ACC112 (cell line): Measurements from ENCODE around the gene TLCD1.
"Not testable (repeated sequence)": the region's sequence is repeated elsewhere in the genome, so short reads cannot be mapped to it uniquely, and the experiment has no call there.

Experiments
- H2AFZ ChIP-seq: fragments of 200-600 bp; sonication (generic); one replicate; pipeline ENCODE4 v1.6.0; 2017; ENCODE audit warnings: antibody characterized with exemption, low read length; ENCODE audit not compliant: unreplicated experiment
- H3K27ac ChIP-seq: fragments of 200-600 bp; sonication (generic); 2 replicates; pipeline ENCODE4 v1.5.1; 2014; ENCODE audit warnings: low read depth, mild to moderate bottlenecking, antibody characterized with exemption, low read length, moderate library complexity
- H3K27me3 ChIP-seq: fragments of 200-600 bp; sonication (generic); 2 replicates; pipeline ENCODE4 v1.6.1; 2014; ENCODE audit warnings: mild to moderate bottlenecking, antibody characterized with exemption, low read length, moderate library complexity, mixed read lengths; ENCODE audit not compliant: insufficient read depth
- H3K36me3 ChIP-seq: fragments of 200-600 bp; sonication (generic); 2 replicates; pipeline ENCODE4 v1.6.1; 2016; ENCODE audit warnings: mild to moderate bottlenecking, antibody characterized with exemption, low read length, moderate library complexity, mixed read lengths; ENCODE audit not compliant: insufficient read depth
- H3K4me1 ChIP-seq: fragments of 200-600 bp; sonication (generic); one replicate; pipeline ENCODE4 v1.6.1; 2016; ENCODE audit warnings: low read length, mixed read lengths; ENCODE audit not compliant: insufficient read depth, unreplicated experiment, control insufficient read depth
- H3K4me3 ChIP-seq: fragments of 200-600 bp; sonication (generic); 2 replicates; pipeline ENCODE4 v1.5.1; 2014; ENCODE audit warnings: mild to moderate bottlenecking, low read depth, low read length
- H3K79me2 ChIP-seq: fragments of 200-600 bp; sonication (generic); one replicate; pipeline ENCODE4 v1.6.0; 2016; ENCODE audit warnings: low read length; ENCODE audit not compliant: control insufficient read depth, unreplicated experiment, insufficient read depth

The TLCD1 gene

GRCh38 chr17:28737770-28738679 is 12.0 kb upstream of the TLCD1 start:
- Histone ChIP-seq H3K4me3 (no peak overlapping the region), H2AFZ (no peak overlapping the region), H3K79me2 (no peaks in the 10 kb centered on the region), H3K36me3 (no peaks in the 10 kb centered on the region), H3K27me3 (no peaks in the 10 kb centered on the region), H3K27ac (no peak overlapping the region), H3K4me1 (peaks cover 5% of the 10 kb centered on the region)

- Histone ChIP-seq H3K27me3 (no peaks in the 10 kb centered on the region), H2AFZ (no peak overlapping the region), H3K4me1 (no peaks in the 10 kb centered on the region), H3K79me2 (no peaks in the 10 kb centered on the region), H3K4me3 (no peak overlapping the region), H3K27ac (no peak overlapping the region), H3K36me3 (no peaks in the 10 kb centered on the region)
These were observed 11.3 kb upstream of the TLCD1 start for GRCh38 chr17:28737316-28737715.

GRCh38 chr17:28735913-28736769 is 10.1 kb upstream of the TLCD1 start:
- not testable (repeated sequence) for H2AFZ ChIP-seq, H3K27ac ChIP-seq, H3K4me3 ChIP-seq, H3K27me3 ChIP-seq, H3K36me3 ChIP-seq, H3K4me1 ChIP-seq, H3K79me2 ChIP-seq

DNA sequence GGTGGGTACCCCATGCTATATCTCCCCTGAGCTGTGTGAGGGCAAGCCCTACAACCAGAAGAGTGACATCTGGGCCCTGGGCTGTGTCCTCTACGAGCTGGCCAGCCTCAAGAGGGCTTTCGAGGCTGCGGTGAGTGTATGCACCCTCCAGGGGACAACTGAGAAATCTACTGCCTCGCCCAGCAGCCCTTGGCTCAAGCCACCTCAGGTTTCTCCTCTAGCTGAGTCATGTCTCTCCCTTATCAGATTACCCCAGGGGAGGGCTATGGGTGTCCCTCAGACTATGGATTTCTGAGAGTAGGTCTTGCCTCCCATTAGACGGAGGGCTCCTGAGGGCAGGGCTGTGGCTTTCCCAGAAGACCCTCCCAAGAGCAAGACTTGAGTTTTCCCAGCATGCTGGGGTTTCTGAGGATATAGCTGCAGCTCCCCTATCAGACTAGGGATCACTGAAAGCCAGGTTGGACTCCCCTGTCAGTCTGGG is 9.2 kb upstream of the TLCD1 start:
- H3K4me3 ChIP-seq, result no peak overlapping the region
- H3K27me3 ChIP-seq, result no peaks in the 10 kb centered on the region
- no peak overlapping the region for H2AFZ ChIP-seq
- H3K36me3 ChIP-seq, result no peaks in the 10 kb centered on the region
- no peak overlapping the region for H3K27ac ChIP-seq
- H3K79me2 ChIP-seq, result no peaks in the 10 kb centered on the region
- H3K4me1 ChIP-seq, result no peaks in the 10 kb centered on the region

GRCh38 chr17:28734712-28735241 is 8.7 kb upstream of the TLCD1 start:
- Histone ChIP-seq H3K27ac (no peak overlapping the region), H3K4me3 (no peak overlapping the region), H3K4me1 (no peaks in the 10 kb centered on the region)

GRCh38 chr17:28733346-28733745 is 7.3 kb upstream of the TLCD1 start:
- H3K27me3 ChIP-seq, result no peaks in the 10 kb centered on the region
- no peak overlapping the region for H3K4me3 ChIP-seq
- no peaks in the 10 kb centered on the region for H3K36me3 ChIP-seq
- no peaks in the 10 kb centered on the region for H3K79me2 ChIP-seq
- no peak overlapping the region for H3K27ac ChIP-seq
- H2AFZ ChIP-seq, result no peak overlapping the region
- H3K4me1 ChIP-seq, result no peaks in the 10 kb centered on the region

More at GRCh38 chr17:28734712-28735241, 8.7 kb upstream of the TLCD1 start:
- H2AFZ ChIP-seq, result no peak overlapping the region
- no peaks in the 10 kb centered on the region for H3K36me3 ChIP-seq
- H3K79me2 ChIP-seq, result no peaks in the 10 kb centered on the region
- H3K27me3 ChIP-seq, result no peaks in the 10 kb centered on the region

DNA sequence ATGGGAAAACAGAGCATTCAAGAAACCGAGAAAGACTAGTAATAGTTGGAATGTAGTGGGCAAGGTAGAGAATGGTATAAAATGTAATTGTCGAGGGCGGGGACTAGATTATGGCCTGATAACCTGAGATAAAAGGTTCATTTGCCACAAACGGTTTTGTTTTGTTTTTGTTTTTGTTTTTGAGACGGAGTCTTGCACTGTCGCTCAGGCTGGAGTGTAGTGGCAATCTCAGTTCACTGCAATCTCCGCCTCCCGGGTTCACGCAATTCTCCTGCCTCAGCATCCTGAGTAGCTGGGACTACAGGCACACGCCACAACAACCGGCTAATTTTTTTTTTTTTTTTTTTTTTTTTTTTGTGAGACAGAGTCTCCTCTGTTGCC is 3.9 kb upstream of the TLCD1 start:
- no peak overlapping the region for H3K4me3 ChIP-seq
- no peak overlapping the region for H2AFZ ChIP-seq
- peaks cover 4% of the 10 kb centered on the region for H3K4me1 ChIP-seq
- H3K36me3 ChIP-seq, result no peaks in the 10 kb centered on the region
- no peak overlapping the region for H3K27ac ChIP-seq
- H3K79me2 ChIP-seq, result no peaks in the 10 kb centered on the region
- H3K27me3 ChIP-seq, result no peaks in the 10 kb centered on the region

- peaks cover 16% of the 10 kb centered on the region for H3K4me1 ChIP-seq
- 0 out of 2 replicates have a peak, but pooled peaks cover under 1% of the 10 kb centered on the region for H3K36me3 ChIP-seq
- no peaks in the 10 kb centered on the region for H3K79me2 ChIP-seq
- H3K4me3 ChIP-seq, result peak within 1 kb of the TSS; percentile 89
- H3K27me3 ChIP-seq, result no peaks in the 10 kb centered on the region
- H3K27ac ChIP-seq, result peak within 1 kb of the TSS; percentile 92
- peak within 1 kb of the TSS; percentile 51 for H2AFZ ChIP-seq
These were observed 2.5 kb upstream of the TLCD1 start, which contains the start of gene NEK8 for GRCh38 chr17:28728364-28729200. Gene NEK8, plus strand, starts transcription at chr17:28728788. Its CDS starts 26 bp downstream, at chr17:28728814.

DNA sequence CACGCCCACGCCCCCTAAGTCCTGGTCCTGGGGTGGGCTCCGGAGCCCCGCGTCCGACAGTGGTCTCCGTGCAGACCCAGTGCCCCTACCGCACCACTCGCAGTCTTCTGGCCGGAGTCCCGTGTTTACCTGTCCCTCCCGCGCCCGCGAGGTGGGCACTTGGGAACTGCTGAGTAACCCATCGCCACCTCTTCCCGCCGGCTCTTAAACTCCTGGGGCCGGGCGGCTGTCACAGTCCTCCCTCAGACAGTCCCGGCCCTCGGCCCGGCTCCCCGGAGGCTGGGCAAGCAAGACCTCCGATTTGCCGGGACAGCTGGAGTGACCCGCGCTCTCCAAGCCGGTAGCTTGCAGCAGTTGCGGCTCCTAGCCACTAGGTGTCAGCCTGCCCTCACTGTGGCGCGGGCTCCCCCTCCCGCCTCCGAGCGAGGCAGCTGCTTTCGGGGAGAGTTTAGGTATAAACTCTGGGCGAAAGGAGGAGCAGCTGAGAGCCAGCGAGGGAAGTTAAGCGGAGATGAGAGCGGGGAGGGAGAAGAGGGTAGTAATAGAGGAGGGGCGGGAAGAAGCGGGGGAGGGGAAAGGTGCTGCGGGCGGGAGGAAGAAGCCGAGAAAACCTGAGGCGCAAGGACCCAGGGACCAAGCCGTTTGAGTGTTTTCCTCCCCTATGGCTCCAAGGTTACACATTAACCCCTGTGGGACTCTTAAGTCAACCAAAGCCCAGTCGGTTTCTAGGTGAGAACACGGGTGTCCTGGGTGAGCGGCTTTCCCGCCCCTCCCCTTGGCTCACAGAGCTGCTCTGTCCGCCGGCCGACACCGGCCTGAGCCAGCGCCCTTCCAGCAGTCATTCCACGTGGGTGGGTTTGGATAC is 826 bp upstream of the TLCD1 start:
- H2AFZ ChIP-seq, result peak overlapping the region; percentile 44
- H3K4me3 ChIP-seq, result peak overlapping the region; percentile 89
- peaks cover 23% of the 10 kb centered on the region for H3K4me1 ChIP-seq
- peaks cover 15% of the 10 kb centered on the region for H3K36me3 ChIP-seq
- H3K79me2 ChIP-seq, result peaks cover 16% of the 10 kb centered on the region
- no peaks in the 10 kb centered on the region for H3K27me3 ChIP-seq
- H3K27ac ChIP-seq, result peak overlapping the region; percentile 92
